Stomach (tissue), 9 donors: ENCODE measurements around the gene ZFHX3. TPM values are rescaled to one million over a fixed set of nuclear protein-coding genes. Genes with fewer than 3 reads are reported as not detected.
A peak's percentile ranks its signal among the peaks of the same experiment; 100 is the strongest.

Experiments used
- DNase-seq, 2 donors: peaks; one replicate each; pipeline versions ENCODE4 v3.0.0 to v3.0.0-alpha.2; 2013 to 2019
- H3K27ac ChIP-seq, 5 donors: fragments of 200-600 bp in 4 of 5; sonication (generic) in 4 of 5; one replicate each; pipeline ENCODE4 v1.5.1; 2013 to 2019; ENCODE audit warnings: mild to moderate bottlenecking in 1 of 5, moderate library complexity in 1 of 5
- H3K27me3 ChIP-seq, 3 donors: fragments of 200-600 bp; sonication (generic); one replicate each; pipeline ENCODE4 v1.5.1; 2017 to 2019; ENCODE audit warnings: mixed run types in 1 of 3
- H3K36me3 ChIP-seq, 4 donors: fragments of 200-600 bp; sonication (generic); 1 replicate in 3 of 4; 2 replicates in 1 of 4; pipeline ENCODE4 v1.5.1; 2016 to 2019
- H3K4me1 ChIP-seq, 4 donors: fragments of 200-600 bp; sonication (generic); one replicate each; pipeline ENCODE4 v1.5.1; 2016 to 2019
- H3K4me3 ChIP-seq, 4 donors: fragments of 200-600 bp; sonication (generic) in 3 of 4; one replicate each; pipeline ENCODE4 v1.5.1; 2016 to 2019; ENCODE audit warnings: mild to moderate bottlenecking in 1 of 4
- H3K9me3 ChIP-seq, 4 donors: fragments of 200-600 bp; sonication (generic); one replicate each; pipeline ENCODE4 v1.5.1; 2016 to 2019
- EP300 ChIP-seq: sonication (generic); formaldehyde crosslinking; IDR thresholded peaks from one replicate; pipeline ENCODE4 v1.6.1; 2017; ENCODE audit warnings: antibody characterized with exemption
- POLR2A ChIP-seq, 4 donors: fragments of 450-650 bp; IDR thresholded peaks; one replicate each; pipeline ENCODE4 v1.6.1; 2016; ENCODE audit warnings: antibody characterized with exemption in 4 of 4, control low read depth in 2 of 4, mild to moderate bottlenecking in 1 of 4, moderate library complexity in 1 of 4
- POLR2AphosphoS5 ChIP-seq, 3 donors: sonication (generic); formaldehyde crosslinking; IDR thresholded peaks; one replicate each; pipeline ENCODE4 v1.6.1; 2016; ENCODE audit warnings: antibody characterized with exemption in 3 of 3
- WGBS, 5 donors: extraction: QIAGEN DNeasy Blood & Tissue Kit in 3 of 5; methylation state at CpG; one replicate each; pipeline versions ENCODE4 v1.1.5 to v1.1.7; 2013 to 2018; 5-methylcytosine and 5-hydroxymethylcytosine counted together
- intact Hi-C: fragments of 100-400 bp; cut with DNase I; formaldehyde crosslinking; loops from one replicate; pipeline ENCODE4 v1.15.1; 2023; ENCODE audit warnings: low total_unique reads
- polyA plus RNA-seq, 3 donors: library from polyadenylated mRNA; stranded (reverse); fragments of 200-250 nt; gene quantifications; one replicate each; pipeline ENCODE4 v1.2.3, GENCODE V29; 2013
- total RNA-seq, 5 donors: library from RNA; depleted of rRNA; stranded (reverse); fragments of >200 nt; gene quantifications; one replicate each; pipeline versions ENCODE4 v1.1.0 to v1.2.3, GENCODE V29; 2014 to 2016
- TF ChIP-seq, protein P1 (sequence below), 7 experiments: fragments of 450-650 bp in 4 of 7; fragments of 200-600 bp in 3 of 7; sonication (generic) in 3 of 7; IDR thresholded peaks; one replicate each; pipeline ENCODE4 v1.5.1; 2016 to 2019; ENCODE audit warnings: antibody characterized with exemption in 7 of 7, control low read depth in 2 of 7, mild to moderate bottlenecking in 1 of 7
- donor health status: healthy with polysubstance abuse.
- donor health status: Bipolar disorder and iron deficiency.
- donor health status: healthy.

ZFHX3 gene
- total and polyA plus RNA-seq, 8 donors = 1.1 to 27.5 (median 11.8) TPM

GRCh38 chr16:72884037-72884436 lies 163.9 kb downstream of the ZFHX3 start:
- no peaks in the 10 kb centered on the region for H3K4me1 ChIP-seq
- H3K4me3 ChIP-seq = no peak overlapping the region
- H3K9me3 ChIP-seq = no peaks in the 10 kb centered on the region
- WGBS, 5 donors = 58 to 80% (median 74%) methylated on average over 4 of the region's 4 CpGs
- peaks cover 19 to 47% (median 44%) of the 10 kb centered on the region in 4 donors for H3K36me3 ChIP-seq
- H3K27ac ChIP-seq = no peak overlapping the region
- TF ChIP-seq EP300 = no peak
- TF ChIP-seq, protein P1, sequence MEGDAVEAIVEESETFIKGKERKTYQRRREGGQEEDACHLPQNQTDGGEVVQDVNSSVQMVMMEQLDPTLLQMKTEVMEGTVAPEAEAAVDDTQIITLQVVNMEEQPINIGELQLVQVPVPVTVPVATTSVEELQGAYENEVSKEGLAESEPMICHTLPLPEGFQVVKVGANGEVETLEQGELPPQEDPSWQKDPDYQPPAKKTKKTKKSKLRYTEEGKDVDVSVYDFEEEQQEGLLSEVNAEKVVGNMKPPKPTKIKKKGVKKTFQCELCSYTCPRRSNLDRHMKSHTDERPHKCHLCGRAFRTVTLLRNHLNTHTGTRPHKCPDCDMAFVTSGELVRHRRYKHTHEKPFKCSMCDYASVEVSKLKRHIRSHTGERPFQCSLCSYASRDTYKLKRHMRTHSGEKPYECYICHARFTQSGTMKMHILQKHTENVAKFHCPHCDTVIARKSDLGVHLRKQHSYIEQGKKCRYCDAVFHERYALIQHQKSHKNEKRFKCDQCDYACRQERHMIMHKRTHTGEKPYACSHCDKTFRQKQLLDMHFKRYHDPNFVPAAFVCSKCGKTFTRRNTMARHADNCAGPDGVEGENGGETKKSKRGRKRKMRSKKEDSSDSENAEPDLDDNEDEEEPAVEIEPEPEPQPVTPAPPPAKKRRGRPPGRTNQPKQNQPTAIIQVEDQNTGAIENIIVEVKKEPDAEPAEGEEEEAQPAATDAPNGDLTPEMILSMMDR (IDR thresholded peaks at IDR 0.05) = no peak
- TF ChIP-seq POLR2A (IDR thresholded peaks at IDR 0.05) = no peak
- no peak for TF ChIP-seq POLR2AphosphoS5 (IDR thresholded peaks at IDR 0.05)
- intact Hi-C loops = no loop called here
- no peak for DNase-seq
- H3K27me3 ChIP-seq = no peaks in the 10 kb centered on the region

DNA sequence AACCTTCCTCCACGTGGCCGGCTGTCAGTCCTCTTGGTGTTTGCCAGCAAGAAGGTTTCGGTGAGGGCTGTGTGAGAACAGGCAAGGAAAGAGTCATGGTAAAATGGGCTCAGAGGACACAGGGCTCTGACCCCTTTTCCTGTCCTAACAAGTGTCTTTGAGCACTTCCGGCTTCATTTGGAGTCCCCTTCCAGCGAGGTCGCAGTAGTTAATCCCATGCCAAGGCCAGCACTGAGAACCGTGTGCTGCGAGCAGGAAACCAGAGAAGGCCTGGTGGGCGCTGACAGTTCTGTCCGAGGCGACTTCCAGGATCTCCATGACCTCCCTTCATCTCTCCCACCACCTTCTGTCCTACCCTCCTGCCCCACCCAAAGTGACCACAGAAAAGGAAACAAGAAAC lies 168.1 kb downstream of the ZFHX3 start:
- Histone ChIP-seq H3K4me1 (peaks cover 4 to 29% (median 20%) of the 10 kb centered on the region in 4 donors), H3K27ac (no peak overlapping the region), H3K9me3 (no peaks in the 10 kb centered on the region), H3K36me3 (peaks cover 0 to 5% (median 4%) of the 10 kb centered on the region in 4 donors), H3K27me3 (no peaks in the 10 kb centered on the region), H3K4me3 (no peak overlapping the region)
- TF ChIP-seq, protein P1 (IDR thresholded peaks at IDR 0.05) = no peak
- TF ChIP-seq EP300 (no peak), POLR2AphosphoS5 (IDR thresholded peaks at IDR 0.05) (no peak), POLR2A (IDR thresholded peaks at IDR 0.05) (no peak)
- WGBS, 5 donors = 90 to 95% (median 91%) methylated on average over 9 to 11 of the region's 11 CpGs
- intact Hi-C loops = no loop called here
- no peak for DNase-seq

DNA sequence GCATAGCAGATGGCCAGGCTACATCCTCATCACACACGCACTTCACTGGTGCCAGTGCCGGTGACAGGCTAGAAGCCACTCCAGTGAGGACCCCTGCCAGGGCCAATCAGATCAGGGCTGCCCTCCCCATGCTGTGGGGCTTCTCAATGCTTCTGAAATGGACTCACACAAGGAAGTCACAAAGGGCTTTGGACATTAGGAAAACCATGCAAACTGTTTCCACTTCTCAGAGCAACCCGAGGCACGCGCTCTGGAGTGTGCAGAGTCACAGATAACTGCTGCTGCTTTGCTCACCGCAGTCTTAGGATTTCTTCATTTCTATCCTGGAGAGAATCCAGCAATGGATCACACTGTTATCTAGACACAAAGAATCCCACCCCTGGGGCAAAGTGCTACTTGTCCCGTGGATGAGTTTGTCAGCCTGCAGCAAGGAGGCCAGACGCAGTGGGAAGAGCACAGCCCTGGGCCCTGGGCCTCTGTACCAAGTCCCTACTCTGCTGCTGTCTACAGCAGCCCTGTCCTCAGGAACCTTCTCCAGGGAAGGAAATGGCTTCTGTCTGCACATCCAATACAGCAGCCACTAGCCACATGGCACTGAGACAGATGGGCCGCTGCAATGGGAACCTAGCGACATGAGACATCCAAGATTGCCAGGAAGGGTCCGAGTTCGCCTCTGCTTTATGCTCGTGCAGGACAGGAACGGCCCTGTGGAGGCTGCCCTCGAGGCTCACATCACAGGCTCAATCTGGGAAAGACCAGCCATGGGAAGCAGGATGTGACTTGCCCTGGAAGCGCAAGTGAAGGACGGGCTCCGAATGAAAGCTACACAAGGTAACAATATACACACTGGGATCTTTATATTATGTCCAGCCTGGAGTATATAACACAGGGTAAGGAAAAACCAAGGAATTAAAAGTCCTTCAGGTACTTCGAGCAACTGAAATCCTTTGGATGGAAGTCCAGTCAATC lies 169.3 kb downstream of the ZFHX3 start:
- 84 to 93% (median 92%) methylated on average over 19 of the region's 19 CpGs for WGBS, 5 donors
- Histone ChIP-seq H3K4me1 (peaks cover 4 to 29% (median 20%) of the 10 kb centered on the region in 4 donors), H3K27ac (no peak overlapping the region)

DNA sequence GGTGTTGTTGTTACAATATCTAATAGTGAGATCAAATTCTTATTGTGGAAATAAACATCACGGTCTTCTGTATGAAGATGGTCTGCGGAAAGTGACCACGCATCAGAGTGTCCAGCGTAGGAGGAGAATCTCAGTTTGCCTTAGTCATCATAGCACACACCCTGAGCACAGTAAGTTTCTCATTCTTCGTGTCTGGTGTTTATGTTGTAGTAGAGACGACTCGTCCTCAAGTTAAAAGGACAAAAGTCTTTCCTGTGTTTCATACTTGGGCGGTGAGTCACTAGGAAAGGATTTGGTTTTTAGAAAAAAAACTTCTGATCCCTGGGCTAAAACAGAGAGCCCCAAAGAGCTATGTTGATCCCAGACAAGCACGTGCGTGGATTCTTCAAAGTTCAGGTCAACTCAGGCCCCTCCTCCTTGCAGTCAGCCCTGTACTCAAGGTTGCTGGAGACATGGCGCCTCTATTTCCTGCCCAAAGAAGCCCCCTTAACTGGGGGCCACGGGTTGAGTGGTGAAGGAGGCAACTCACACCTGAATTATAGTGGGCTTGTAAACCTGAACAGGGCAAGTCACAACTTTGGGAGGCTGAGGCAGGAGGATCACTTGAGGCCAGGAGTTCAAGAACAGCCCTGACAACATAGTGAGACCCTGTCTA lies 170.4 kb downstream of the ZFHX3 start:
- peak in 1 of 3 donors; percentile 61 for TF ChIP-seq POLR2AphosphoS5 (IDR thresholded peaks at IDR 0.05)
- TF ChIP-seq, protein P1 (IDR thresholded peaks at IDR 0.05) = no peak
- WGBS, 5 donors = 59 to 71% (median 65%) methylated on average over 12 of the region's 12 CpGs
- no peaks in the 10 kb centered on the region for H3K36me3 ChIP-seq
- H3K4me1 ChIP-seq = peaks cover 4 to 29% (median 20%) of the 10 kb centered on the region in 4 donors
- intact Hi-C loops = no loop called here
- no peak overlapping the region for H3K4me3 ChIP-seq
- peak overlapping the region in 3 of 5 donors; percentile 40 to 61 (median 48) for H3K27ac ChIP-seq
- DNase-seq = no peak
- H3K9me3 ChIP-seq = no peaks in the 10 kb centered on the region
- no peaks in the 10 kb centered on the region for H3K27me3 ChIP-seq

More for the DNA sequence above, 169.3 kb downstream of the ZFHX3 start:
- Histone ChIP-seq H3K4me3 (no peak overlapping the region), H3K27me3 (no peaks in the 10 kb centered on the region), H3K36me3 (no peaks in the 10 kb centered on the region), H3K9me3 (no peaks in the 10 kb centered on the region)
- no peak for DNase-seq
- TF ChIP-seq POLR2A (IDR thresholded peaks at IDR 0.05) (no peak), EP300 (no peak), POLR2AphosphoS5 (IDR thresholded peaks at IDR 0.05) (no peak)
- TF ChIP-seq, protein P1 (IDR thresholded peaks at IDR 0.05) = no peak
- intact Hi-C loops = no loop called here
